Smooth muscle cell (in vitro differentiated cells): ENCODE measurements around the gene IDH3A. TPM values are rescaled to one million over a fixed set of nuclear protein-coding genes. Genes with fewer than 3 reads are reported as not detected.
A peak's percentile ranks its signal among the peaks of the same experiment; 100 is the strongest.

Experiments used
- DNase-seq: peaks from one replicate; lab custom pipeline; 2025; ENCODE audit not compliant: unreplicated experiment; lab: John Stamatoyannopoulos, UW
- H2AFZ ChIP-seq: fragments of 200-600 bp; sonication (generic); 2 replicates; pipeline ENCODE4 v1.6.0; 2016; ENCODE audit warnings: antibody characterized with exemption, low read depth, mild to moderate bottlenecking
- H3F3A ChIP-seq: fragments of 200-600 bp; sonication (generic); 2 replicates; pipeline ENCODE4 v1.6.0; 2017; ENCODE audit warnings: antibody characterized with exemption, low read depth
- H3K27ac ChIP-seq: fragments of 200-600 bp; sonication (generic); 2 replicates; pipeline ENCODE4 v1.5.1; 2016; ENCODE audit warnings: low read depth, mild to moderate bottlenecking
- H3K27me3 ChIP-seq: fragments of 200-600 bp; sonication (generic); 2 replicates; pipeline ENCODE4 v1.6.1; 2016; ENCODE audit warnings: low read depth, mild to moderate bottlenecking
- H3K36me3 ChIP-seq: fragments of 200-600 bp; sonication (generic); 2 replicates; pipeline ENCODE4 v1.5.1; 2016; ENCODE audit warnings: low read depth
- H3K4me1 ChIP-seq: fragments of 200-600 bp; sonication (generic); 2 replicates; pipeline ENCODE4 v1.5.1; 2016; ENCODE audit warnings: low read depth
- H3K4me2 ChIP-seq: fragments of 200-600 bp; sonication (generic); 2 replicates; pipeline ENCODE4 v1.6.0; 2016; ENCODE audit warnings: mild to moderate bottlenecking
- H3K4me3 ChIP-seq: fragments of 200-600 bp; sonication (generic); 2 replicates; pipeline ENCODE4 v1.5.1; 2016; ENCODE audit warnings: mild to moderate bottlenecking
- H3K79me2 ChIP-seq: fragments of 200-600 bp; sonication (generic); 2 replicates; pipeline ENCODE4 v1.6.0; 2016; ENCODE audit warnings: low read depth, mild to moderate bottlenecking
- H3K9ac ChIP-seq: fragments of 200-600 bp; sonication (generic); 2 replicates; pipeline ENCODE4 v1.6.0; 2016; ENCODE audit warnings: low read depth
- H3K9me3 ChIP-seq: fragments of 200-600 bp; sonication (generic); replicated peaks from 2 replicates; pipeline ENCODE4 v1.5.1; 2016; ENCODE audit warnings: low read depth
- H4K20me1 ChIP-seq: fragments of 200-600 bp; sonication (generic); 2 replicates; pipeline ENCODE4 v1.6.0; 2016; ENCODE audit warnings: low read depth
- CTCF ChIP-seq: fragments of 200-600 bp; sonication (generic); IDR thresholded peaks from 2 replicates; pipeline ENCODE4 v1.5.1; 2017; ENCODE audit warnings: borderline replicate concordance, mild to moderate bottlenecking, antibody characterized with exemption; ENCODE audit not compliant: insufficient read depth, poor library complexity, severe bottlenecking
- WGBS: methylation state at CpG from one replicate; pipeline ENCODE4 v1.1.7; 2016; ENCODE audit warnings: low lambda C conversion rate; 5-methylcytosine and 5-hydroxymethylcytosine counted together
- polyA plus RNA-seq: library from polyadenylated mRNA; unstranded; fragments of >200 nt; fragmentation: Nextera tagmentation; extraction: Ambion mirVana; gene quantifications from 2 replicates; pipeline ENCODE4 v1.2.1, GENCODE V29; 2016
- total RNA-seq: library from RNA; depleted of rRNA; stranded (reverse); fragments of >200 nt; gene quantifications from 2 replicates; pipeline ENCODE4 v1.2.3, GENCODE V29; 2014

Gene IDH3A
- total and polyA plus RNA-seq, 2 experiments from 2014 or later = 31.3 to 56.9 TPM

- Histone ChIP-seq H3K9ac (no peak overlapping the region), H3K27me3 (no peaks in the 10 kb centered on the region), H3K4me2 (no peak overlapping the region), H3K36me3 (peaks cover 18% of the 10 kb centered on the region), H2AFZ (no peak overlapping the region), H3K9me3 (no peaks in the 10 kb centered on the region), H3F3A (no peaks in the 10 kb centered on the region), H3K27ac (no peak overlapping the region), H3K4me1 (no peaks in the 10 kb centered on the region), H3K79me2 (no peaks in the 10 kb centered on the region), H3K4me3 (no peak overlapping the region), H4K20me1 (no peaks in the 10 kb centered on the region)
- WGBS = 94% methylated on average over 9 of the region's 9 CpGs
- no peak for DNase-seq
- TF ChIP-seq CTCF = no peak
These were observed 25.2 kb downstream of the IDH3A start for GRCh38 chr15:78174401-78174800.

GRCh38 chr15:78175330-78175729 is 26.2 kb downstream of the IDH3A start:
- H2AFZ ChIP-seq = no peak overlapping the region
- no peaks in the 10 kb centered on the region for H3K79me2 ChIP-seq
- H3K36me3 ChIP-seq = peaks cover 9% of the 10 kb centered on the region
- H3K4me2 ChIP-seq = no peak overlapping the region
- WGBS = 75% methylated on average over 2 of the region's 2 CpGs
- H3K4me3 ChIP-seq = no peak overlapping the region
- no peak overlapping the region for H3K9ac ChIP-seq
- H3K9me3 ChIP-seq = no peaks in the 10 kb centered on the region
- H4K20me1 ChIP-seq = no peaks in the 10 kb centered on the region
- no peak for TF ChIP-seq CTCF
- H3K27ac ChIP-seq = no peak overlapping the region
- DNase-seq = no peak
- H3F3A ChIP-seq = no peaks in the 10 kb centered on the region
- no peaks in the 10 kb centered on the region for H3K27me3 ChIP-seq
- no peaks in the 10 kb centered on the region for H3K4me1 ChIP-seq

- DNase-seq = no peak
- no peak overlapping the region for H3K4me3 ChIP-seq
- H3K9ac ChIP-seq = no peak overlapping the region
- 30% methylated on average over 12 of the region's 12 CpGs for WGBS
- no peaks in the 10 kb centered on the region for H3F3A ChIP-seq
- no peaks in the 10 kb centered on the region for H3K4me1 ChIP-seq
- no peaks in the 10 kb centered on the region for H3K36me3 ChIP-seq
- no peaks in the 10 kb centered on the region for H4K20me1 ChIP-seq
- H3K79me2 ChIP-seq = no peaks in the 10 kb centered on the region
- no peak overlapping the region for H3K27ac ChIP-seq
- peak; percentile 69 for TF ChIP-seq CTCF
- H2AFZ ChIP-seq = no peak overlapping the region
- no peaks in the 10 kb centered on the region for H3K9me3 ChIP-seq
- H3K4me2 ChIP-seq = no peak overlapping the region
- no peaks in the 10 kb centered on the region for H3K27me3 ChIP-seq
These were observed 28.3 kb downstream of the IDH3A start for GRCh38 chr15:78177447-78177873.

GRCh38 chr15:78178064-78178463 is 28.9 kb downstream of the IDH3A start:
- H3K27me3 ChIP-seq = no peaks in the 10 kb centered on the region
- no peak for TF ChIP-seq CTCF
- 87% methylated on average over 6 of the region's 6 CpGs for WGBS

More at GRCh38 chr15:78178064-78178463, 28.9 kb downstream of the IDH3A start:
- no peak for DNase-seq
- Histone ChIP-seq H3F3A (no peaks in the 10 kb centered on the region), H3K9ac (no peak overlapping the region), H3K79me2 (no peaks in the 10 kb centered on the region), H3K4me2 (no peak overlapping the region), H3K9me3 (no peaks in the 10 kb centered on the region), H3K36me3 (no peaks in the 10 kb centered on the region), H3K4me3 (no peak overlapping the region), H3K4me1 (no peaks in the 10 kb centered on the region), H2AFZ (no peak overlapping the region), H3K27ac (no peak overlapping the region), H4K20me1 (no peaks in the 10 kb centered on the region)
